ENCODE results near the gene GTPBP2. TPM values are rescaled to one million over a fixed set of nuclear protein-coding genes. Genes with fewer than 3 reads are reported as not detected.

GTPBP2 gene
- polyA plus RNA-seq, 3 donors, result 3.6 to 120 (median 4.9) TPM

GRCh38 chr6:43673444-43674084 is 44.5 kb upstream of the GTPBP2 start:
- intact Hi-C loops (cut with micrococcal nuclease), result no loop called here
- Histone ChIP-seq H3K27ac (ENCODE audit: low read depth in 1 of 2, low read length in 2 of 2) (no peak overlapping the region), H2AFZ (ENCODE audit: insufficient read depth, low read depth, low read length, poor library complexity, severe bottlenecking) (no peak overlapping the region), H3K9me3 (replicated peaks in 1 of 2; ENCODE audit: control insufficient read depth in 1 of 2, insufficient read depth in 1 of 2, low read length in 2 of 2) (no peaks in the 10 kb centered on the region), H3K79me2 (ENCODE audit: insufficient read depth, low read length) (no peaks in the 10 kb centered on the region), H3K36me3 (replicated peaks in 1 of 2; ENCODE audit: control insufficient read depth in 1 of 2, insufficient read depth in 2 of 2, low read length in 2 of 2) (peaks cover 74 to 89% of the 10 kb centered on the region in 2 donors), H3K4me2 (replicated peaks; ENCODE audit: extremely low read depth, low read length, poor library complexity, severe bottlenecking) (no peak overlapping the region), H3K4me1 (ENCODE audit: control insufficient read depth in 1 of 2, insufficient read depth in 2 of 2, low read length in 2 of 2) (no peaks in the 10 kb centered on the region), H3K9ac (ENCODE audit: insufficient read depth, low read length, poor library complexity, severe bottlenecking) (no peak overlapping the region), H3K4me3 (replicated peaks in 1 of 3; ENCODE audit: low read depth in 2 of 3, low read length in 3 of 3) (no peak overlapping the region), H3K27me3 (ENCODE audit: control insufficient read depth in 2 of 2, insufficient read depth in 2 of 2, low read length in 2 of 2) (no peaks in the 10 kb centered on the region), H4K20me1 (ENCODE audit: insufficient read depth, low read length) (peaks cover 10% of the 10 kb centered on the region)
- H3K27me3 Mint-ChIP-seq (ENCODE audit: low read depth in 3 of 3), result peaks cover 1 to 2% (median 2%) of the 10 kb centered on the region in 3 donors
- H3K4me1 Mint-ChIP-seq, result peaks cover under 1% of the 10 kb centered on the region
- TF ChIP-seq CTCF (IDR thresholded peaks at IDR 0.05), result no peak
- H3K9me3 Mint-ChIP-seq, result no peaks in the 10 kb centered on the region
- no peak for DNase-seq
- peak overlapping the region in 1 of 7 donors; percentile 65 for H3K27ac Mint-ChIP-seq
- 91% methylated on average over 7 of the region's 15 CpGs for WGBS (ENCODE audit: insufficient coverage)
- peaks cover 78 to 93% of the 10 kb centered on the region in 2 donors for H3K36me3 Mint-ChIP-seq
- no peak overlapping the region for H3K4me3 Mint-ChIP-seq

- WGBS (ENCODE audit: insufficient coverage), result 93% methylated on average over 12 of the region's 16 CpGs
- Mint-ChIP-seq H3K36me3 (peaks cover 64 to 78% of the 10 kb centered on the region in 2 donors), H3K4me3 (no peak overlapping the region), H3K9me3 (no peaks in the 10 kb centered on the region), H3K27me3 (ENCODE audit: low read depth in 3 of 3) (peaks cover 6 to 13% (median 10%) of the 10 kb centered on the region in 3 donors), H3K27ac (no peak overlapping the region), H3K4me1 (peaks cover 15% of the 10 kb centered on the region)
- no peaks in the 10 kb centered on the region for H3K79me2 ChIP-seq (ENCODE audit: insufficient read depth, low read length)
- DNase-seq, result no peak
- H4K20me1 ChIP-seq (ENCODE audit: insufficient read depth, low read length), result peaks cover 16% of the 10 kb centered on the region
- peaks cover 0 to 3% of the 10 kb centered on the region in 2 donors for H3K27me3 ChIP-seq (ENCODE audit: control insufficient read depth in 2 of 2, insufficient read depth in 2 of 2, low read length in 2 of 2)
- no peak for TF ChIP-seq CTCF (IDR thresholded peaks at IDR 0.05)
- H2AFZ ChIP-seq (ENCODE audit: insufficient read depth, low read depth, low read length, poor library complexity, severe bottlenecking), result no peak overlapping the region
- intact Hi-C loops (cut with micrococcal nuclease), result no loop called here
- no peak overlapping the region for H3K4me3 ChIP-seq (replicated peaks in 1 of 3; ENCODE audit: low read depth in 2 of 3, low read length in 3 of 3)
- no peak overlapping the region for H3K27ac ChIP-seq (ENCODE audit: low read depth in 1 of 2, low read length in 2 of 2)
- H3K4me2 ChIP-seq (replicated peaks; ENCODE audit: extremely low read depth, low read length, poor library complexity, severe bottlenecking), result no peak overlapping the region
- no peaks in the 10 kb centered on the region for H3K9me3 ChIP-seq (replicated peaks in 1 of 2; ENCODE audit: control insufficient read depth in 1 of 2, insufficient read depth in 1 of 2, low read length in 2 of 2)
- no peak overlapping the region for H3K9ac ChIP-seq (ENCODE audit: insufficient read depth, low read length, poor library complexity, severe bottlenecking)
- peaks cover 8 to 14% of the 10 kb centered on the region in 2 donors for H3K4me1 ChIP-seq (ENCODE audit: control insufficient read depth in 1 of 2, insufficient read depth in 2 of 2, low read length in 2 of 2)
- peaks cover 59 to 74% of the 10 kb centered on the region in 2 donors for H3K36me3 ChIP-seq (replicated peaks in 1 of 2; ENCODE audit: control insufficient read depth in 1 of 2, insufficient read depth in 2 of 2, low read length in 2 of 2)
These were observed 43.0 kb upstream of the GTPBP2 start for GRCh38 chr6:43671801-43672690.
